Left cardiac atrium (tissue), 4 donors: Measurements from ENCODE around the gene MEG3. TPM values are rescaled to one million over a fixed set of nuclear protein-coding genes. Genes with fewer than 3 reads are reported as not detected.
"Not testable (repeated sequence)": the region's sequence is repeated elsewhere in the genome, so short reads cannot be mapped to it uniquely, and the experiment has no call there.

Experiments
- ATAC-seq, 2 donors: fragments of 200-7000 bp; cut with Tn5 transposase; one replicate each; pipeline ENCODE4 v1.9.1; 2020; ENCODE audit warnings: mild to moderate bottlenecking in 2 of 2, moderate library complexity in 2 of 2
- DNase-seq: peaks from one replicate; pipeline ENCODE4 v3.0.0-alpha.2; 2020
- intact Hi-C, 2 donors: fragments of 100-400 bp; cut with DNase I; formaldehyde crosslinking; loops; one replicate each; pipeline versions ENCODE4 v1.14.1 to v1.15.1; 2022 to 2023
- total RNA-seq, 2 donors: library from RNA; stranded (reverse); fragmentation: NEBNext Ultra II Directional; extraction: Animal tissue kit (Norgen Biotek cat#: 25700); gene quantifications; one replicate each; pipeline ENCODE4 v1.2.1, GENCODE V29; 2021
- donor health status: DM: no; HTN: yes; CAD: no.
- donor health status: DM: no; HTN: yes; CAD: no; lungs with severe emphysema.
- donor health status: DM: yes; HTN: yes; CAD: no.
- donor health status: Dilated cardiomyopathy.

Gene MEG3
- total RNA-seq, 2 donors from 2014 or later, result 24.7 to 26.3 TPM

GRCh38 chr14:100787659-100788058 is 38.3 kb upstream of the MEG3 start:
- no peak for ATAC-seq
- intact Hi-C loops, result no loop called here
- DNase-seq, result no peak

- intact Hi-C loops, result no loop called here
- no peak for ATAC-seq
- DNase-seq, result no peak
Observed at GRCh38 chr14:100788517-100788916, 37.4 kb upstream of the MEG3 start.

GRCh38 chr14:100788942-100789341 is 37.0 kb upstream of the MEG3 start:
- DNase-seq (no peak), ATAC-seq (no peak)
- intact Hi-C loops, result no loop called here

- DNase-seq (no peak), ATAC-seq (no peak)
- intact Hi-C loops, result no loop called here
Observed at GRCh38 chr14:100789460-100790417, 36.2 kb upstream of the MEG3 start.

GRCh38 chr14:100790502-100791347 is 35.2 kb upstream of the MEG3 start:
- DNase-seq (no peak), ATAC-seq (peak in 1 of 2 donors; percentile 22)
- intact Hi-C loops, result no loop called here

GRCh38 chr14:100791348-100791735 is 34.6 kb upstream of the MEG3 start:
- DNase-seq, result no peak

GRCh38 chr14:100791995-100792394 is 33.9 kb upstream of the MEG3 start:
- intact Hi-C loops, result no loop called here
- no peak for DNase-seq
- ATAC-seq, result no peak

More at GRCh38 chr14:100791348-100791735, 34.6 kb upstream of the MEG3 start:
- intact Hi-C loops, result no loop called here
- no peak for ATAC-seq

GRCh38 chr14:100796946-100797345 is 29.0 kb upstream of the MEG3 start:
- no peak for ATAC-seq
- no peak for DNase-seq
- intact Hi-C loops, result no loop called here

- intact Hi-C loops, result no loop called here
- no peak for ATAC-seq
- no peak for DNase-seq
Observed at GRCh38 chr14:100800041-100800440, 25.9 kb upstream of the MEG3 start.

GRCh38 chr14:100801433-100801832 is 24.5 kb upstream of the MEG3 start:
- DNase-seq, intact Hi-C loops, ATAC-seq: not testable (repeated sequence)

GRCh38 chr14:100802179-100802578 is 23.7 kb upstream of the MEG3 start:
- intact Hi-C loops, result no loop called here
- no peak for DNase-seq
- ATAC-seq, result no peak

- intact Hi-C loops, result no loop called here
- DNase-seq, result no peak
- ATAC-seq, result no peak
Observed at GRCh38 chr14:100802766-100803165, 23.2 kb upstream of the MEG3 start.

- intact Hi-C loops, result no loop called here
- ATAC-seq, result peak in 1 of 2 donors; percentile 18
- DNase-seq, result no peak
Observed at GRCh38 chr14:100803226-100803625, 22.7 kb upstream of the MEG3 start.

- no peak for ATAC-seq
- intact Hi-C loops, result no loop called here
- no peak for DNase-seq
Observed at GRCh38 chr14:100803676-100804075, 22.2 kb upstream of the MEG3 start.

- DNase-seq (no peak), ATAC-seq (no peak)
- intact Hi-C loops, result no loop called here
Observed at GRCh38 chr14:100804138-100804537, 21.8 kb upstream of the MEG3 start.

GRCh38 chr14:100804558-100805309 is 21.2 kb upstream of the MEG3 start:
- no peak for ATAC-seq
- DNase-seq, result no peak
- intact Hi-C loops, result no loop called here

- ATAC-seq (no peak), DNase-seq (no peak)
- intact Hi-C loops, result no loop called here
Observed at GRCh38 chr14:100806386-100806785, 19.5 kb upstream of the MEG3 start.

- DNase-seq, result no peak
- intact Hi-C loops, result no loop called here
- ATAC-seq, result no peak
Observed at GRCh38 chr14:100807496-100807895, 18.4 kb upstream of the MEG3 start.

- ATAC-seq, result no peak
- DNase-seq, result no peak
- intact Hi-C loops, result no loop called here
Observed at GRCh38 chr14:100807979-100808734, 17.8 kb upstream of the MEG3 start.
